ENCODE results near the gene GIT1. TPM values are rescaled to one million over a fixed set of nuclear protein-coding genes. Genes with fewer than 3 reads are reported as not detected.

The GIT1 gene
- total and polyA plus RNA-seq, 2 of the 13 experiments (the other 11 are each of a cell fraction or from before 2014, with no cell fraction given): 14.2 to 30.8 TPM

GRCh38 chr17:29568331-29569244, 20.9 kb downstream of the GIT1 start, which contains the start of gene TP53I13 (continued):
- TF ChIP-seq GRHL1 (CRISPR knock-in tag; conservative IDR thresholded peaks at IDR 0.05) (no peak), ZNF343 (CRISPR knock-in tag; IDR thresholded peaks at IDR 0.05) (no peak), MNT (IDR thresholded peaks at IDR 0.05) (no peak), STAT6 (CRISPR knock-in tag; IDR thresholded peaks at IDR 0.05; ENCODE audit: borderline replicate concordance) (no peak), ZNF724P (CRISPR knock-in tag; IDR thresholded peaks at IDR 0.05; ENCODE audit: borderline replicate concordance) (peak; percentile 79; the same call in 1 of the 2 replicates), JDP2 (CRISPR knock-in tag; IDR thresholded peaks at IDR 0.05; ENCODE audit: borderline replicate concordance) (no peak), CENPBD1 (CRISPR knock-in tag; IDR thresholded peaks at IDR 0.05; ENCODE audit: borderline replicate concordance, low read depth) (no peak), ZNF772 (CRISPR knock-in tag; IDR thresholded peaks at IDR 0.05) (peak; percentile 11; the same call in 1 of the 2 replicates), KDM4B (CRISPR knock-in tag; IDR thresholded peaks at IDR 0.05) (no peak), ZNF362 (CRISPR knock-in tag; IDR thresholded peaks at IDR 0.05; ENCODE audit: borderline replicate concordance) (no peak), ZNF761 (CRISPR knock-in tag; conservative IDR thresholded peaks at IDR 0.05) (no peak), ZUFSP (CRISPR knock-in tag; IDR thresholded peaks at IDR 0.05; ENCODE audit: borderline replicate concordance) (no peak), ZNF740 (CRISPR knock-in tag; IDR thresholded peaks at IDR 0.05) (no peak), MAFG (CRISPR knock-in tag; IDR thresholded peaks at IDR 0.05) (no peak), PBX3 (CRISPR knock-in tag; IDR thresholded peaks at IDR 0.05; ENCODE audit: borderline replicate concordance) (no peak), PCBP2 (optimal IDR thresholded peaks at IDR 0.05; ENCODE audit: low read depth, low read length, poor library complexity, severe bottlenecking) (no peak)
